Neuronal stem cell (in vitro differentiated cells): Measurements from ENCODE around the gene GNAS.

Experiments
- DNase-seq: peaks from one replicate; pipeline ENCODE4 v3.0.0-alpha.2; 2013; ENCODE audit warnings: low spot score
- H2AFZ ChIP-seq: one replicate; pipeline ENCODE4 v1.6.1; 2013; ENCODE audit warnings: mild to moderate bottlenecking, low read length, inconsistent platforms
- H2AK5ac ChIP-seq: 2 replicates; pipeline ENCODE4 v1.6.1; 2013; ENCODE audit warnings: low read depth, mild to moderate bottlenecking, inconsistent platforms, low read length, moderate library complexity, mixed read lengths
- H2BK120ac ChIP-seq: 2 replicates; pipeline ENCODE4 v1.6.1; 2013; ENCODE audit warnings: low read depth, mild to moderate bottlenecking, inconsistent platforms, low read length, moderate library complexity, mixed read lengths
- H2BK12ac ChIP-seq: one replicate; pipeline ENCODE4 v1.6.1; 2013; ENCODE audit warnings: low read length, inconsistent platforms
- H2BK15ac ChIP-seq: 2 replicates; pipeline ENCODE4 v1.6.1; 2013; ENCODE audit warnings: mild to moderate bottlenecking, low read length, inconsistent platforms, mixed read lengths
- H2BK5ac ChIP-seq: one replicate; pipeline ENCODE4 v1.6.1; 2013; ENCODE audit warnings: inconsistent platforms, mild to moderate bottlenecking, low read length, moderate library complexity
- H3K14ac ChIP-seq: one replicate; pipeline ENCODE4 v1.6.1; 2013; ENCODE audit warnings: low read length, inconsistent platforms
- H3K18ac ChIP-seq: 2 replicates; pipeline ENCODE4 v1.6.1; 2013; ENCODE audit warnings: low read length, inconsistent platforms
- H3K23ac ChIP-seq: 2 replicates; pipeline ENCODE4 v1.6.1; 2013; ENCODE audit warnings: low read depth, mild to moderate bottlenecking, mixed read lengths, low read length, inconsistent platforms; ENCODE audit not compliant: poor library complexity
- H3K27ac ChIP-seq: replicated peaks from 3 replicates; pipeline ENCODE4 v1.5.1; 2013; ENCODE audit warnings: low read length, inconsistent platforms
- H3K27me3 ChIP-seq, 3 experiments: 2 replicates each; pipeline ENCODE4 v1.6.1; 2013; ENCODE audit warnings: low read length in 3 of 3, mild to moderate bottlenecking in 2 of 3, inconsistent platforms in 1 of 3, low read depth in 1 of 3, mixed read lengths in 1 of 3, moderate library complexity in 1 of 3; ENCODE audit not compliant: control insufficient read depth in 3 of 3, insufficient read depth in 3 of 3
- H3K36me3 ChIP-seq, 2 donors: replicated peaks in 1 of 2; 2 replicates each; pipeline ENCODE4 v1.6.1; 2013; ENCODE audit warnings: low read length in 2 of 2; ENCODE audit not compliant: control insufficient read depth in 2 of 2, insufficient read depth in 2 of 2
- H3K4ac ChIP-seq: 2 replicates; pipeline ENCODE4 v1.6.1; 2013; ENCODE audit warnings: inconsistent platforms, mild to moderate bottlenecking, low read length, moderate library complexity
- H3K4me1 ChIP-seq, 2 donors: 1 replicate in 1 of 2; 2 replicates in 1 of 2; pipeline ENCODE4 v1.6.1; 2013; ENCODE audit warnings: low read length in 2 of 2, low read depth in 1 of 2; ENCODE audit not compliant: control insufficient read depth in 2 of 2, insufficient read depth in 1 of 2
- H3K4me2 ChIP-seq: one replicate; pipeline ENCODE4 v1.6.1; 2013; ENCODE audit warnings: mild to moderate bottlenecking, low read length, inconsistent platforms; ENCODE audit not compliant: insufficient read depth, poor library complexity, severe bottlenecking
- H3K4me3 ChIP-seq, 2 donors: 2 replicates each; pipeline ENCODE4 v1.5.1; 2013; ENCODE audit warnings: low read length in 2 of 2, mild to moderate bottlenecking in 2 of 2, inconsistent platforms in 1 of 2, moderate library complexity in 1 of 2
- H3K79me1 ChIP-seq: one replicate; pipeline ENCODE4 v1.6.1; 2013; ENCODE audit warnings: low read depth, mild to moderate bottlenecking, inconsistent platforms, low read length, moderate library complexity
- H3K9ac ChIP-seq: one replicate; pipeline ENCODE4 v1.6.1; 2013; ENCODE audit warnings: mild to moderate bottlenecking, low read depth, low read length, inconsistent platforms; ENCODE audit not compliant: poor library complexity
- H3K9me3 ChIP-seq, 2 donors: replicated peaks in 1 of 2; 2 replicates each; pipeline versions ENCODE3 to v1.6.1; 2013; ENCODE audit warnings: low read length in 2 of 2, mild to moderate bottlenecking in 2 of 2, inconsistent platforms in 1 of 2, low read depth in 1 of 2, mixed read lengths in 1 of 2, moderate library complexity in 1 of 2; ENCODE audit not compliant: control insufficient read depth in 2 of 2, insufficient read depth in 1 of 2
- H4K8ac ChIP-seq: one replicate; pipeline ENCODE4 v1.6.1; 2013; ENCODE audit warnings: low read depth, mild to moderate bottlenecking, inconsistent platforms, low read length, moderate library complexity
- H4K91ac ChIP-seq: one replicate; pipeline ENCODE4 v1.6.1; 2013; ENCODE audit warnings: low read length, low read depth, mild to moderate bottlenecking, inconsistent platforms; ENCODE audit not compliant: poor library complexity
- WGBS, 2 donors: extraction: QIAGEN DNeasy Blood & Tissue Kit; methylation state at CpG; one replicate each; pipeline ENCODE4 v1.1.7; 2013; ENCODE audit warnings: missing lambda C conversion rate in 2 of 2, mixed read lengths in 1 of 2; ENCODE audit not compliant: insufficient read length in 2 of 2, insufficient replicate concordance in 1 of 2; ENCODE audit errors: extremely low coverage in 2 of 2; 5-methylcytosine and 5-hydroxymethylcytosine counted together

The GNAS gene

DNA sequence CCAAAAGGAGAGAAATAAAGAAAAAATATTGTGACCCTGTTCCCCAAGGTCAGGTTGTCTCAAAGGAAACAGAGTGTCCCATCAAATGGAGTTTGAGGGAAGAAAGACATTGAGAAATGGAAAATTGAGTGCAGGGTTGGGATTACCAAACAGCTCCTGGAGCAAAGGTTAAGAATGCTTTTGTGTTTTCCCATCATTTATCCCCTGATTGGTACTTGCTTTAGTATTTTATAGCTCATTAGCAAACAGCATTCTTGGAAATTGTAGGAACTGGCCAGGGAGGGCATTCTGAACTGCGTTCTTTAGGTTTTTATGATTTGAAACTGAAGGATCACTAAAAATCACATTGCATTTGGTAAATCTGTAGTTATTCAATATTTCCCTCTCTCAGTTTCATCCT is 69.5 kb downstream of the GNAS start:
- WGBS, 2 donors: no CpG with 5 or more reads among the region's 1 CpG
- H3K27me3 ChIP-seq: peaks cover 0 to 7% (median 0%) of the 10 kb centered on the region in 3 experiments

DNA sequence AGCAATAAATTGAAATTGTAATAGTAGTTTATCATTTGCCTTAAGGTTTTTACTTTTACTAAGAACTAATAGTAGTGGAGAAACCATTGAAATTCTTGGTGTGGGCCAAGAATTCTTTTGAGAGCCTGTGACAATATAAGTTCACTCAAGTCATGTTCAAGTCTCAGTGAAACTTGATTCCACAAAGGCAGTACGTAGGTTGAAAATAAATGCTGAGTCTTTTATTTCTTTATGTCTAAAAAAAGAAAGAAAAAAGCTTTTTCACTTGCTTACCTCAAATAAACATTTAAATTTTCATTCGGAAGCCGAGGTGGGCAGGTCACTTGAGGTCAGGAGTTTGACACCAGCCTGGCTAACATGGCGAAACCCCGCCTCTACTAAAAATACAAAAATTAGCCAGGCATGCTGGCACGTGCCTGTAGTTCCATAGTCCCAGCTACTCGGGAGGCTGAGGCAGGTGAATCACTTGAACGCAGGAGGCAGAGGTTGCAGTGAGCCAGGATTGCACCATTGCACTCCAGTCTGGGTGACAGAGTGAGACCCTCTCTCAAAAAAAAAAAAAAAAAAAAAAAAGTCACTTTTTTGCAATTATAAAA is 70.7 kb downstream of the GNAS start:
- Histone ChIP-seq H3K18ac (no peak overlapping the region), H2BK5ac (no peak overlapping the region), H3K27me3 (peaks cover 0 to 7% (median 0%) of the 10 kb centered on the region in 3 experiments), H3K4me1 (peaks cover 0 to 8% of the 10 kb centered on the region in 2 donors), H2BK120ac (no peak overlapping the region), H2BK15ac (no peak overlapping the region), H3K9me3 (peaks cover 0 to 4% of the 10 kb centered on the region in 2 donors), H3K36me3 (no peaks in the 10 kb centered on the region), H2BK12ac (no peak overlapping the region), H2AK5ac (no peak overlapping the region), H3K9ac (no peak overlapping the region), H3K14ac (no peak overlapping the region), H3K4me2 (no peak overlapping the region), H3K4me3 (no peak overlapping the region), H3K79me1 (no peaks in the 10 kb centered on the region), H3K27ac (no peak overlapping the region), H4K91ac (no peak overlapping the region), H3K23ac (no peak overlapping the region), H4K8ac (no peak overlapping the region), H2AFZ (no peak overlapping the region), H3K4ac (no peak overlapping the region)
- DNase-seq: no peak
- WGBS, 2 donors: no CpG with 5 or more reads among the region's 8 CpGs

More for the DNA sequence above, 69.5 kb downstream of the GNAS start:
- H3K9ac ChIP-seq: no peak overlapping the region
- H2AFZ ChIP-seq: no peak overlapping the region
- no peak overlapping the region for H3K14ac ChIP-seq
- no peak overlapping the region for H2BK5ac ChIP-seq
- no peak overlapping the region for H3K23ac ChIP-seq
- H4K8ac ChIP-seq: no peak overlapping the region
- no peak overlapping the region for H2BK12ac ChIP-seq
- H3K4me2 ChIP-seq: no peak overlapping the region
- no peak overlapping the region for H2BK120ac ChIP-seq
- H2BK15ac ChIP-seq: no peak overlapping the region
- no peak overlapping the region for H4K91ac ChIP-seq
- no peaks in the 10 kb centered on the region for H3K79me1 ChIP-seq
- H3K9me3 ChIP-seq: peaks cover 0 to under 1% of the 10 kb centered on the region in 2 donors
- no peak overlapping the region for H3K18ac ChIP-seq
- DNase-seq: no peak
- H3K4ac ChIP-seq: no peak overlapping the region
- no peaks in the 10 kb centered on the region for H3K36me3 ChIP-seq
- peaks cover 0 to 8% of the 10 kb centered on the region in 2 donors for H3K4me1 ChIP-seq
- no peak overlapping the region for H3K27ac ChIP-seq
- no peak overlapping the region for H3K4me3 ChIP-seq
- H2AK5ac ChIP-seq: no peak overlapping the region

DNA sequence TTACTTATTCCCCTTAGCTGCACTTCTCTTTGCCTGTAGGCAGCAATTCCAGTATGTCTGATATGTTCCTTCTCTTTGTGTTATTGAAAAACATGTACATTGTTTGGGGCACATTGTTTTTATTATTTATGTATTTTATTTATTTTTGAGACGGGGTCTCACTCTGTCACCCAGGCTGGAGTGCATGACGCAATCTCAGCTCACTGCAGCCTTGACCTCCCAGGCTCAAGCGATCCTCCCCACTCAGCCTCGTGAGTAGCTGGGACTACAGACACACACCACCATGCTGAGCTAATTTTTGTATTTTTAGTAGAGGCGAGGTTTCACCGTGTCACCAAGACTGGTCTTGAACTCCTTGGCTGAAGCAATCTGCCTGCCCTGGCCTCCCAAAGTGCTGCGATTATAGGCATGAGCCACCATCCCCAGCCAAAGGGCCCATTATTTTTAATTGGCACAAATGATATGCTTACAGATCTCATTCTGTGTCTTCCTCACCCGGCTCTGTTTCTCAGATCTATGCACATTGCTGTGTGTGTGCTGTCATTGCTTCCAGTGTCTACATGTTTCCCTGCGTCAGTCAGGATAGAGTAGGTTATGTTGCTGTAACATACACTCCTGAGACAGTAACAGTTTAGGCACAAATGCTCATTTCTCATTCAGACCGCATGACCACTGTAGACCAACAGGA is 74.4 kb downstream of the GNAS start:
- Histone ChIP-seq H2AFZ (no peak overlapping the region), H4K91ac (no peak overlapping the region), H3K36me3 (no peaks in the 10 kb centered on the region), H3K18ac (no peak overlapping the region), H3K79me1 (no peaks in the 10 kb centered on the region), H3K27ac (no peak overlapping the region), H3K9me3 (peaks cover 0 to 4% of the 10 kb centered on the region in 2 donors), H2BK5ac (no peak overlapping the region), H3K9ac (no peak overlapping the region), H2AK5ac (no peak overlapping the region), H3K4ac (no peak overlapping the region), H2BK120ac (no peak overlapping the region), H3K23ac (no peak overlapping the region), H3K4me3 (no peak overlapping the region), H2BK12ac (no peak overlapping the region), H3K4me2 (no peak overlapping the region), H3K4me1 (peaks cover 2 to 8% of the 10 kb centered on the region in 2 donors), H3K27me3 (peaks cover 0 to 19% (median 0%) of the 10 kb centered on the region in 3 experiments), H2BK15ac (no peak overlapping the region), H3K14ac (no peak overlapping the region), H4K8ac (no peak overlapping the region)
- WGBS, 2 donors: no CpG with 5 or more reads among the region's 10 CpGs
- no peak for DNase-seq

DNA sequence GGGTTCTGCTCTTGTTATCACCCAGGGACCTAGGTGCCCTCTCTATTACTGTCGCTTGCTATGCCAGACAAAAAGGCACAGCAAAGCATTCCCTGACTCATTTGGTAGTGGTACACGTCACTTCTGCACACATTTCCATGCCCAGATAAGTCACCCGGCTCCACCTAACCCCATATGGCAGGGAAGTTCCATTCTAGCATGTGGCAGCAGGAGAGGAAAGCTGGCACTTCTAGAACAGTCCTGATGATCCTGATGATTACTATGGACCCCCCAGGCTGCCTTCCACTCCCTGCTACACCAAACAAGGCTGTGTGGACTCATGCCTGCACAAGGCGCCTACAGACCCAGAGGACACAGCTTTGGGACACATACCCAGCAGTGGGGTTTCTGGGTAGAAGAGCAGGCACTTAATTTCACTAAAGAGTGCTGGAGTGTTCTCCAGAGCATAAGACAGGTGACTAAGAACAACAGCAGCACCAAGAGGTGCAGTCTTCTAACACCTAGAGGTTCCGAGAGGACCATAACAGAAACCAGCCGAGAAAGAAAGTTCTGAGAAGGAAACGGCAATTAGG is 75.1 kb downstream of the GNAS start:
- Histone ChIP-seq H3K4me3 (no peak overlapping the region), H3K36me3 (no peaks in the 10 kb centered on the region), H4K91ac (no peak overlapping the region), H3K23ac (no peak overlapping the region), H4K8ac (no peak overlapping the region), H3K9me3 (peaks cover 0 to 4% of the 10 kb centered on the region in 2 donors), H3K4ac (no peak overlapping the region), H2BK15ac (no peak overlapping the region), H3K4me1 (peaks cover 2 to 8% of the 10 kb centered on the region in 2 donors), H3K27me3 (peaks cover 0 to 19% (median 0%) of the 10 kb centered on the region in 3 experiments), H3K27ac (no peak overlapping the region), H2AK5ac (no peak overlapping the region), H2AFZ (no peak overlapping the region), H2BK120ac (no peak overlapping the region), H3K18ac (no peak overlapping the region), H3K4me2 (no peak overlapping the region), H2BK5ac (no peak overlapping the region), H3K9ac (no peak overlapping the region), H2BK12ac (no peak overlapping the region), H3K14ac (no peak overlapping the region), H3K79me1 (no peaks in the 10 kb centered on the region)
- DNase-seq: no peak
- WGBS, 2 donors: no CpG with 5 or more reads among the region's 7 CpGs
